Esophagus muscularis mucosa (tissue), 4 donors: Measurements from ENCODE around the gene PPP1CA. TPM values are rescaled to one million over a fixed set of nuclear protein-coding genes. Genes with fewer than 3 reads are reported as not detected.

Source experiments
- DNase-seq: peaks from one replicate; pipeline ENCODE4 v3.0.0-alpha.2; 2017; ENCODE audit errors: extremely low spot score
- H3K27ac ChIP-seq, 4 donors: fragments of 200-600 bp; sonication (generic); replicated peaks in 1 of 4; 1 replicate in 3 of 4; 2 replicates in 1 of 4; pipeline ENCODE4 v1.5.1; 2016 to 2019; ENCODE audit warnings: mild to moderate bottlenecking in 1 of 4
- H3K27me3 ChIP-seq, 4 donors: fragments of 200-600 bp; sonication (generic); one replicate each; pipeline versions ENCODE4 v1.5.1 to v1.6.0; 2016 to 2019
- H3K36me3 ChIP-seq, 4 donors: fragments of 200-600 bp; sonication (generic); one replicate each; pipeline ENCODE4 v1.5.1; 2016 to 2019
- H3K4me1 ChIP-seq, 4 donors: fragments of 200-600 bp; sonication (generic); one replicate each; pipeline ENCODE4 v1.5.1; 2016 to 2019
- H3K4me3 ChIP-seq, 4 donors: fragments of 200-600 bp; sonication (generic); 1 replicate in 2 of 4; 2 replicates in 2 of 4; pipeline ENCODE4 v1.5.1; 2016 to 2019; ENCODE audit warnings: mild to moderate bottlenecking in 4 of 4, moderate library complexity in 1 of 4
- H3K9me3 ChIP-seq, 4 donors: fragments of 200-600 bp; sonication (generic); 1 replicate in 3 of 4; 2 replicates in 1 of 4; pipeline ENCODE4 v1.5.1; 2016 to 2019
- CTCF ChIP-seq, 3 experiments: fragments of 200-600 bp in 2 of 3; fragments of 450-650 bp in 1 of 3; sonication (generic) in 2 of 3; IDR thresholded peaks; one replicate each; pipeline ENCODE4 v1.5.1; 2017 to 2019; ENCODE audit warnings: antibody characterized with exemption in 3 of 3, mild to moderate bottlenecking in 2 of 3, moderate library complexity in 1 of 3
- EP300 ChIP-seq: sonication (generic); formaldehyde crosslinking; IDR thresholded peaks from one replicate; pipeline ENCODE4 v1.6.1; 2017; ENCODE audit warnings: antibody characterized with exemption
- POLR2A ChIP-seq: fragments of 450-650 bp; IDR thresholded peaks from one replicate; pipeline ENCODE4 v1.6.1; 2017; ENCODE audit warnings: antibody characterized with exemption, moderate library complexity, mild to moderate bottlenecking, low read depth
- POLR2AphosphoS5 ChIP-seq, 2 donors: sonication (generic); formaldehyde crosslinking; IDR thresholded peaks; one replicate each; pipeline ENCODE4 v1.6.1; 2017; ENCODE audit warnings: antibody characterized with exemption in 2 of 2
- WGBS: methylation state at CpG from one replicate; pipeline ENCODE4 v1.1.5; 2018; 5-methylcytosine and 5-hydroxymethylcytosine counted together
- intact Hi-C: fragments of 100-400 bp; cut with DNase I; formaldehyde crosslinking; loops from one replicate; pipeline ENCODE4 v1.15.1; 2023
- total RNA-seq, 4 donors: library from RNA; depleted of rRNA; stranded (reverse); fragments of >200 nt; gene quantifications; one replicate each; pipeline versions ENCODE4 v1.1.0 to v1.2.1, GENCODE V29; 2016

Gene PPP1CA
- total RNA-seq, 4 donors from 2014 or later = 56.9 to 87.3 (median 78.7) TPM

- WGBS = 78% methylated on average over 17 of the region's 24 CpGs
- TF ChIP-seq POLR2A (no peak), EP300 (no peak), CTCF (IDR thresholded peaks at IDR 0.05) (no peak), POLR2AphosphoS5 (IDR thresholded peaks at IDR 0.05) (no peak)
Measured at GRCh38 chr11:67364783-67365722, 36.6 kb downstream of the PPP1CA start.

GRCh38 chr11:67364169-67364568 lies 37.5 kb downstream of the PPP1CA start:
- H3K27ac ChIP-seq = no peak overlapping the region
- H3K36me3 ChIP-seq = peaks cover 0 to 16% (median 13%) of the 10 kb centered on the region in 4 donors
- no peaks in the 10 kb centered on the region for H3K27me3 ChIP-seq
- TF ChIP-seq CTCF (IDR thresholded peaks at IDR 0.05) = no peak
- TF ChIP-seq POLR2A = no peak
- TF ChIP-seq EP300 = no peak
- no peak for TF ChIP-seq POLR2AphosphoS5 (IDR thresholded peaks at IDR 0.05)
- no peaks in the 10 kb centered on the region for H3K9me3 ChIP-seq
- H3K4me3 ChIP-seq = no peak overlapping the region
- DNase-seq = no peak
- intact Hi-C loops = no loop called here
- H3K4me1 ChIP-seq = peaks cover 33 to 50% (median 43%) of the 10 kb centered on the region in 4 donors
- 87% methylated on average over 3 of the region's 3 CpGs for WGBS

More at GRCh38 chr11:67364783-67365722, 36.6 kb downstream of the PPP1CA start:
- H3K9me3 ChIP-seq = no peaks in the 10 kb centered on the region
- no peaks in the 10 kb centered on the region for H3K27me3 ChIP-seq
- intact Hi-C loops = no loop called here
- peak overlapping the region; percentile 83 to 99 (median 98) for H3K27ac ChIP-seq
- peaks cover 33 to 59% (median 52%) of the 10 kb centered on the region in 4 donors for H3K4me1 ChIP-seq
- H3K36me3 ChIP-seq = peaks cover 0 to 16% (median 13%) of the 10 kb centered on the region in 4 donors
- DNase-seq = no peak
- H3K4me3 ChIP-seq = no peak overlapping the region

- TF ChIP-seq POLR2A (no peak), EP300 (no peak), POLR2AphosphoS5 (IDR thresholded peaks at IDR 0.05) (no peak), CTCF (IDR thresholded peaks at IDR 0.05) (no peak)
- no peak overlapping the region for H3K4me3 ChIP-seq
- H3K27me3 ChIP-seq = no peaks in the 10 kb centered on the region
- 77% methylated on average over 12 of the region's 12 CpGs for WGBS
- no peak for DNase-seq
- H3K36me3 ChIP-seq = no peaks in the 10 kb centered on the region
- peaks cover 41 to 53% (median 52%) of the 10 kb centered on the region in 4 donors for H3K4me1 ChIP-seq
- peak overlapping the region; percentile 4 to 99 (median 60) for H3K27ac ChIP-seq
- no peaks in the 10 kb centered on the region for H3K9me3 ChIP-seq
- intact Hi-C loops = loop anchor here (2.0 to 10.0 kb wide), 2 partner anchors 25 to 147 kb away; partner anchors contain the start of genes CDK2AP2 and PITPNM1
Measured at GRCh38 chr11:67357831-67358670, 43.6 kb downstream of the PPP1CA start.

- 19% methylated on average over 3 of the region's 3 CpGs for WGBS
- no peak for DNase-seq
- H3K4me3 ChIP-seq = no peak overlapping the region
- TF ChIP-seq POLR2A = no peak
- no peak for TF ChIP-seq EP300
- peak; percentile 47 to 52 for TF ChIP-seq POLR2AphosphoS5 (IDR thresholded peaks at IDR 0.05)
- peak; percentile 89 to 97 (median 91) for TF ChIP-seq CTCF (IDR thresholded peaks at IDR 0.05)
- peaks cover 49 to 63% (median 60%) of the 10 kb centered on the region in 4 donors for H3K4me1 ChIP-seq
- intact Hi-C loops = loop anchor here (2.0 to 10.0 kb wide), 2 partner anchors 26 to 148 kb away; partner anchors contain the start of genes CDK2AP2 and PITPNM1
- H3K27me3 ChIP-seq = no peaks in the 10 kb centered on the region
- H3K27ac ChIP-seq = peak overlapping the region; percentile 96 to 99 (median 98)
- no peaks in the 10 kb centered on the region for H3K36me3 ChIP-seq
- H3K9me3 ChIP-seq = no peaks in the 10 kb centered on the region
Measured at GRCh38 chr11:67356864-67357561, 44.6 kb downstream of the PPP1CA start.
